ENCODE measurements around the gene GAB2.

Gene GAB2

DNA sequence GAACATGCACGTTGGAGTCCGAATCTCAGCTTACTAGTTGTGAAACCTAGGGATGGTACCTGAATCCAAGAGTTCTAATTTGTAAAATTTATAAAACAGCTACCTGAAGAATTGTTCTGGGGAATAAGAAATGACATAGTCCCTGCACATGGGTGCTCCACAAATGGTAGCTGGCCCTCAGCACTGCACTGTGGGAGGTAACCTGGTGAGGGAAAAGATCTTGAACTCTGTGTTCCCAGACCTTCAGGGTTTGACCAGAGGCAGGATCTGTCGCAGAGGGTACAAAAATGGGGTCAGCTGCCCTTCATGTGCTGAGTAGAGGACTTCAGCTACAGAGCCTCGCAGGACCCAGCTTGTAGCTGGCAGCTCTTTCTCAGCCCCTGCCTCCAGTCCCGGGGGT lies 155.4 kb downstream of the GAB2 start:
- no peak for DNase-seq (ENCODE audit: low read depth)
- TF ChIP-seq, protein P1, sequence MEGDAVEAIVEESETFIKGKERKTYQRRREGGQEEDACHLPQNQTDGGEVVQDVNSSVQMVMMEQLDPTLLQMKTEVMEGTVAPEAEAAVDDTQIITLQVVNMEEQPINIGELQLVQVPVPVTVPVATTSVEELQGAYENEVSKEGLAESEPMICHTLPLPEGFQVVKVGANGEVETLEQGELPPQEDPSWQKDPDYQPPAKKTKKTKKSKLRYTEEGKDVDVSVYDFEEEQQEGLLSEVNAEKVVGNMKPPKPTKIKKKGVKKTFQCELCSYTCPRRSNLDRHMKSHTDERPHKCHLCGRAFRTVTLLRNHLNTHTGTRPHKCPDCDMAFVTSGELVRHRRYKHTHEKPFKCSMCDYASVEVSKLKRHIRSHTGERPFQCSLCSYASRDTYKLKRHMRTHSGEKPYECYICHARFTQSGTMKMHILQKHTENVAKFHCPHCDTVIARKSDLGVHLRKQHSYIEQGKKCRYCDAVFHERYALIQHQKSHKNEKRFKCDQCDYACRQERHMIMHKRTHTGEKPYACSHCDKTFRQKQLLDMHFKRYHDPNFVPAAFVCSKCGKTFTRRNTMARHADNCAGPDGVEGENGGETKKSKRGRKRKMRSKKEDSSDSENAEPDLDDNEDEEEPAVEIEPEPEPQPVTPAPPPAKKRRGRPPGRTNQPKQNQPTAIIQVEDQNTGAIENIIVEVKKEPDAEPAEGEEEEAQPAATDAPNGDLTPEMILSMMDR (IDR thresholded peaks at IDR 0.05; ENCODE audit: low read depth, low read length, missing control alignments): no peak
- in situ Hi-C loops (cut with HindIII; ENCODE audit: low sequenced_read_pairs): no loop called here
- no peak overlapping the region for H3K4me3 ChIP-seq (ENCODE audit: low read depth, low read length)

DNA sequence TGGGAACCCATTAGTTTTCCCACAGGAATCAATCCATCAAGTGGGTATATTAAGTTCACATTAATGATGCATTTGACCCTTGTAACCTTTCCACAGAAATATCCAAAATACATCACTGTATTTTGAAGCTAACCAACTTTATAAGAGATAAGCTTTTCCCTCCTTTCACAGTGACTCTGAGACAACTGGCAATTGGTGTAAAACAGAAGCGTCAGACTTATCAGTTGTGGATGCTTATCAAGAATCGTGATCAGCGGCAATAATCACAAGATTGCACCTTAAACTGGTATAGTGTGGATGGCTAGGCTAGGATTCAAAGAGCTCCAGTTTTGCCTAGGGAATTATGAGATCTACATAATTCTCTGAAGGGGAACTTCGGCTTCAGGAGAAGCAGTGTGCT lies 155.8 kb downstream of the GAB2 start:
- DNase-seq (ENCODE audit: low read depth): no peak
- TF ChIP-seq, protein P1 (IDR thresholded peaks at IDR 0.05; ENCODE audit: low read depth, low read length, missing control alignments): no peak
- in situ Hi-C loops (cut with HindIII; ENCODE audit: low sequenced_read_pairs): no loop called here
- H3K4me3 ChIP-seq (ENCODE audit: low read depth, low read length): no peak overlapping the region

DNA sequence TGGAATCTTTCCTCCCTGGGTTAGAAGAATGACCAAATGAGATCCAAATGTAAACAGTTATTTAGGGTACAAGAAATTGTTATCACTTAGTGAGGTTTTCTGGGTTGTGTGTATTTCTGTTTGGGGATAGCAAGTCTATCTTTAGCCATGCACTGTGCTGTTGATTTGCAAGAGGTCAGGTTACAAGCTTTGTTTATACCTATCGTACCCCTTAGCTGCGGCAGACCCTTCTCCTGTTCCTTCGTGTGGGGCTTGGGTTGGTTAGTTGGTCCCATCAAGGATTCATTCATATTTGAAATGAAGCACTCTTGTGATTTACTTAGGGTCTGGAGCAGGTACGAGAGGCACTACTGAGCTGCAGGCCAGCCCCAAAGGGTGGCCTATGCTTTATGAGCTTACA lies 156.3 kb downstream of the GAB2 start:
- DNase-seq (ENCODE audit: low read depth): no peak
- in situ Hi-C loops (cut with HindIII; ENCODE audit: low sequenced_read_pairs): no loop called here
- TF ChIP-seq, protein P1 (IDR thresholded peaks at IDR 0.05; ENCODE audit: low read depth, low read length, missing control alignments): no peak
- H3K4me3 ChIP-seq (ENCODE audit: low read depth, low read length): no peak overlapping the region

DNA sequence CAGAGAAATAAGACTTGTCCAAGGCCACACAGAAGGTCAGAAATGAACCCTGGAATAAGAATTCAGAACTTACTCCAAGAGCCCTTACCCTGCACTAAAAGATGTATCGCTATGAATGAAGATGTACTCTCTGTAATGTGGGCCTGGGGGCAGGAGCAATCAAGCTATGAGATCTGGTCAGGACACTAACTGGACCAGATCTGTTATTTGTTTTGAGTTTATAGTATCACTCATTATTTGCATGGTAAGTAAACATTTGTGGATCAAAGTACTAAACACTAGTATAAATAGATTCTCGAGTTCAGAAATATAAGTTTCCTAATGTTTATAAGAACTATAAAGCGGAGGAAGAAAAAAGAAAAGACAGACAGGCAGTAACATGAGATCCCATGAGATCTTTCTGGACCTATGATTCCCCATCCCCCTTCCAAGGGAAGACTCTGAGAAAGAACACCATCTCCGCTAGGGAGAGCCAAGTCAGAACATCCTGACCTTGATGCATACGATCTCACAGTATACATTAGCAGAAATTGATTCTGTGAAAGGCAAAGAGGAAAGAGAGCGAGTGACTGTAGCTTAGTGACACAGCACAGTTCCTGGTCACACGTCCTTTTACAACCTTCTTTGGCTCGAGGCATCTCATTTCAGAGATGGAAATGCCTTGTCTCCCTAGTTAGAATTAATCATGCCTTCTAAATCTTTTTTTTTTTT lies 157.7 kb downstream of the GAB2 start:
- H3K4me3 ChIP-seq (ENCODE audit: low read depth, low read length): no peak overlapping the region
- DNase-seq (ENCODE audit: low read depth): no peak
- TF ChIP-seq, protein P1 (IDR thresholded peaks at IDR 0.05; ENCODE audit: low read depth, low read length, missing control alignments): no peak
- in situ Hi-C loops (cut with HindIII; ENCODE audit: low sequenced_read_pairs): no loop called here

GRCh38 chr11:78257654-78258053 lies 160.0 kb downstream of the GAB2 start:
- no peak for DNase-seq (ENCODE audit: low read depth)
- in situ Hi-C loops (cut with HindIII; ENCODE audit: low sequenced_read_pairs): no loop called here
- no peak overlapping the region for H3K4me3 ChIP-seq (ENCODE audit: low read depth, low read length)
- TF ChIP-seq, protein P1 (IDR thresholded peaks at IDR 0.05; ENCODE audit: low read depth, low read length, missing control alignments): no peak

- peak; percentile 35 for DNase-seq (ENCODE audit: low read depth)
- in situ Hi-C loops (cut with HindIII; ENCODE audit: low sequenced_read_pairs): no loop called here
- H3K4me3 ChIP-seq (ENCODE audit: low read depth, low read length): no peak overlapping the region
- TF ChIP-seq, protein P1 (IDR thresholded peaks at IDR 0.05; ENCODE audit: low read depth, low read length, missing control alignments): no peak
Observed at GRCh38 chr11:78256962-78257361, 160.7 kb downstream of the GAB2 start.

Measured in astrocyte of the cerebellum (primary cell).